ENCODE measurements around the gene MCF2L. TPM values are rescaled to one million over a fixed set of nuclear protein-coding genes. Genes with fewer than 3 reads are reported as not detected.
A peak's percentile ranks its signal among the peaks of the same experiment; 100 is the strongest.

Gene MCF2L
- total RNA-seq, 1 experiment from 2014 or later, result 22.1 TPM

- H3K4me1 Mint-ChIP-seq (ENCODE audit: low read depth, unreplicated experiment), result peaks cover 17% of the 10 kb centered on the region
- intact Hi-C loops (cut with micrococcal nuclease; ENCODE audit: unreplicated experiment), result loop anchor here (1.0 to 2.0 kb wide), 2 partner anchors 24 to 38 kb away; no protein-coding TSS in a partner anchor
- POLR2A ChIA-PET, result interaction anchor here (0.6 to 1.4 kb wide), 4 partner anchors 8 to 38 kb away, joined by 4 read pairs; no protein-coding TSS in a partner anchor
- peak overlapping the region; percentile 78 for H3K4me3 Mint-ChIP-seq (ENCODE audit: unreplicated experiment)
- Histone ChIP-seq H3K9me3 (no peaks in the 10 kb centered on the region), H3K27me3 (replicated peaks; ENCODE audit: control insufficient read depth, insufficient read depth, low read length) (no peaks in the 10 kb centered on the region), H3K4me1 (peaks cover 25% of the 10 kb centered on the region), H3K4me3 (ENCODE audit: low read depth, low read length) (peak overlapping the region; percentile 32), H3K36me3 (ENCODE audit: control insufficient read depth, insufficient read depth, low read length) (no peaks in the 10 kb centered on the region)
- peak overlapping the region; percentile 4 for H3K27ac Mint-ChIP-seq (ENCODE audit: unreplicated experiment)
- no peaks in the 10 kb centered on the region for H3K9me3 Mint-ChIP-seq (ENCODE audit: unreplicated experiment)
- CTCF ChIA-PET, result interaction anchor here (0.6 to 2.2 kb wide), 13 partner anchors 9 to 209 kb away, joined by 3 to 20 read pairs (median 5); no protein-coding TSS in a partner anchor
- no peaks in the 10 kb centered on the region for H3K27me3 Mint-ChIP-seq (ENCODE audit: insufficient read depth, unreplicated experiment)
- TF ChIP-seq CTCF (IDR thresholded peaks at IDR 0.05; ENCODE audit: insufficient read depth in 1 of 2, low read depth in 1 of 2, low read length in 1 of 2, severe bottlenecking in 1 of 2, unreplicated experiment in 1 of 2), result peak; percentile 75 to 97
- peak; percentile 80 to 81 for DNase-seq
- no TSS peak for BruUV-seq (replicated peaks)
- H3K36me3 Mint-ChIP-seq (ENCODE audit: insufficient read depth, unreplicated experiment), result no peaks in the 10 kb centered on the region
Measured at GRCh38 chr13:112931028-112931934, 37.7 kb upstream of the MCF2L start.

- intact Hi-C loops (cut with micrococcal nuclease; ENCODE audit: unreplicated experiment), result no loop called here
- H3K4me1 Mint-ChIP-seq (ENCODE audit: low read depth, unreplicated experiment), result peaks cover 15% of the 10 kb centered on the region
Measured at GRCh38 chr13:112932971-112933370, 36.0 kb upstream of the MCF2L start.

More at GRCh38 chr13:112932971-112933370, 36.0 kb upstream of the MCF2L start:
- H3K27me3 ChIP-seq (replicated peaks; ENCODE audit: control insufficient read depth, insufficient read depth, low read length), result no peaks in the 10 kb centered on the region
- no peaks in the 10 kb centered on the region for H3K27me3 Mint-ChIP-seq (ENCODE audit: insufficient read depth, unreplicated experiment)
- no peak overlapping the region for H3K4me3 Mint-ChIP-seq (ENCODE audit: unreplicated experiment)
- ChIA-PET CTCF (interaction anchor here (2.2 kb wide), 1 partner anchor 11 kb away, joined by 20 read pairs; no protein-coding TSS in a partner anchor), POLR2A (no interaction called here)
- peaks cover 25% of the 10 kb centered on the region for H3K4me1 ChIP-seq
- no peaks in the 10 kb centered on the region for H3K9me3 ChIP-seq
- H3K27ac Mint-ChIP-seq (ENCODE audit: unreplicated experiment), result no peak overlapping the region
- no peak overlapping the region for H3K4me3 ChIP-seq (ENCODE audit: low read depth, low read length)
- H3K9me3 Mint-ChIP-seq (ENCODE audit: unreplicated experiment), result peaks cover 8% of the 10 kb centered on the region
- no peak for TF ChIP-seq CTCF (IDR thresholded peaks at IDR 0.05; ENCODE audit: insufficient read depth in 1 of 2, low read depth in 1 of 2, low read length in 1 of 2, severe bottlenecking in 1 of 2, unreplicated experiment in 1 of 2)
- BruUV-seq (replicated peaks), result no TSS peak
- H3K36me3 Mint-ChIP-seq (ENCODE audit: insufficient read depth, unreplicated experiment), result peaks cover 7% of the 10 kb centered on the region
- no peak for DNase-seq
- H3K36me3 ChIP-seq (ENCODE audit: control insufficient read depth, insufficient read depth, low read length), result no peaks in the 10 kb centered on the region

Data from Caco-2 (cell line).